VCaP (cell line): ENCODE data around the gene TRMO.

ENCODE experiments used
- H3K27ac ChIP-seq: fragments of 450-650 bp; 2 replicates; pipeline ENCODE4 v1.5.1; 2017
- TF ChIP-seq, protein P1 (sequence below): fragments of 450-650 bp; conservative IDR thresholded peaks from 2 replicates; pipeline ENCODE4 v1.5.1; 2017; ENCODE audit warnings: mild to moderate bottlenecking, moderate library complexity

Gene TRMO

DNA sequence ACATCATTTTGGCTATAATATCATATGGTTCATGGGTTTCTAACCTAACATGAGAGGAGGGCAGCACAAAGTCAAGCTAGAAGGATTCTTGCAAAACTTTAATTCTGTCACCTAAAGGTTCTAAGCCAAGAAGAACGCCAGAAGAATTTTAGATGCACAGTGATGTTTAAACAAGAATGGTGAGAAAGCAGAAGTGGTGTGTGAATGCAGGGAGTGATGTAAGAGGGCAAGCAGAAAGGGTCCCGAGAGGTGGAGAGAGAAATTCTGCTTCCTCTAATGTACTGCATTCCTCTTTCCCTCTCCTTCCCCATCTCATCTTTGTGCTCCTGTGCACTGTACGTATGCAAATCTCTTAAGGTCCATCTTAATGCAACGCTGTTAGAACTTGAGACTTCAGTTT is 2.1 kb upstream of the TRMO start:
- no peak overlapping the region for H3K27ac ChIP-seq
- TF ChIP-seq, protein P1, sequence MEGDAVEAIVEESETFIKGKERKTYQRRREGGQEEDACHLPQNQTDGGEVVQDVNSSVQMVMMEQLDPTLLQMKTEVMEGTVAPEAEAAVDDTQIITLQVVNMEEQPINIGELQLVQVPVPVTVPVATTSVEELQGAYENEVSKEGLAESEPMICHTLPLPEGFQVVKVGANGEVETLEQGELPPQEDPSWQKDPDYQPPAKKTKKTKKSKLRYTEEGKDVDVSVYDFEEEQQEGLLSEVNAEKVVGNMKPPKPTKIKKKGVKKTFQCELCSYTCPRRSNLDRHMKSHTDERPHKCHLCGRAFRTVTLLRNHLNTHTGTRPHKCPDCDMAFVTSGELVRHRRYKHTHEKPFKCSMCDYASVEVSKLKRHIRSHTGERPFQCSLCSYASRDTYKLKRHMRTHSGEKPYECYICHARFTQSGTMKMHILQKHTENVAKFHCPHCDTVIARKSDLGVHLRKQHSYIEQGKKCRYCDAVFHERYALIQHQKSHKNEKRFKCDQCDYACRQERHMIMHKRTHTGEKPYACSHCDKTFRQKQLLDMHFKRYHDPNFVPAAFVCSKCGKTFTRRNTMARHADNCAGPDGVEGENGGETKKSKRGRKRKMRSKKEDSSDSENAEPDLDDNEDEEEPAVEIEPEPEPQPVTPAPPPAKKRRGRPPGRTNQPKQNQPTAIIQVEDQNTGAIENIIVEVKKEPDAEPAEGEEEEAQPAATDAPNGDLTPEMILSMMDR, result no peak

DNA sequence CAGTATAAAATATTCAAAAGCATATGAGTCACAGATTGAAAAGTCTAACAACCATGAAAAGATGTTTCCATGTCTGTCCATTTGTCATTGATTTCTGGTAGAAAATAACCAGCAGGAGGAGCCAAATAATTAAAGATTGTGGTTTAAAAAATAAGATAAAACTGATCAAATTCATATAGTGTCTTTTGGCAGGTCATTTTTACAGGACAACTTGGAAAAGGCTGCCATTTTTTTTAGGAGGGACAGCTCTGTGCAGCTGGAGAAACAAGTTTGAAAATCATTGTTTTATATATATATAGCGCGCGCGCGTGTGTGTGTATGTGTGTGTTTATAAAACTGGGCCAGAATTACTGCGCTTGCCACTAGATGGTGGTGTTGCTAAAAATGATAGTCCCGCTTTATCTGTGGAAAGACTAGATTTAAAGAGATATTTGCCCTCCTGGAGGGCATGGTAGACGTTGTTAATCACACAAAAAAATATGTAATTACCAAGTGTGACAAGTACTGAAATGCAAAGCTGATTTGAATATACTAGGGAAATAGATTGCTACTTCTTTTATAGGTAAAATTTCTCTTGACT is 1.3 kb upstream of the TRMO start:
- TF ChIP-seq, protein P1, result peak; percentile 88

DNA sequence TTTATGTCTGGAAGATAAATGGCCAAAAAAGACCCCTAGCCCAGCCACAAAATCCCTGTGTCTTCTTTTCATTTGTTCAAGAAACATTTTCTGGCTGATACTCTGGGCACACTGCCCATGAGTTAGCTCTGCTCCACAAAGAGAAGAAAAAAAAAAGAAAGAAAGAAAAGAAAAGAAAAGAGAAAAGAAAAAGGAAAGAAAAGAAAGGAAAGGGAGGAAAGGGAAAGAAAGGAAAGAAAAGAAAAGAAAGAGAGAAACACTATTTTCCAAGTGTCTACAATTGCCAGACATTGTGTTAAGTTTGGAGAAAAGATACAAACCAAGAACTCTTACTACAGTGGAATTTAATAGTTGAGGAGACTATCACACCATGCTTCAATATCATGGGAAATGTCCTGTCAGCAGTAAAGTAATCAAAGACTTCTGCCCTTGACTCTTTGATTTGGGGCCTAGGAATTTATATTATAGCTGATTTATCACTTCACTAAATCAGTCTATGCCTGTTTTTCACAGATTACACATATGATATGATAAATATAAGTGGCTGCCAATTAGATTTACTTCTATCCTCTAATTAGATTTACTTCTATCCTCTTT is 3.0 kb downstream of the TRMO start:
- H3K27ac ChIP-seq, result 0 out of 2 replicates have a peak overlapping the region, but pooled peaks have one; percentile 4
- TF ChIP-seq, protein P1, result no peak

More for the DNA sequence above, 1.3 kb upstream of the TRMO start:
- peak overlapping the region; percentile 94 for H3K27ac ChIP-seq

DNA sequence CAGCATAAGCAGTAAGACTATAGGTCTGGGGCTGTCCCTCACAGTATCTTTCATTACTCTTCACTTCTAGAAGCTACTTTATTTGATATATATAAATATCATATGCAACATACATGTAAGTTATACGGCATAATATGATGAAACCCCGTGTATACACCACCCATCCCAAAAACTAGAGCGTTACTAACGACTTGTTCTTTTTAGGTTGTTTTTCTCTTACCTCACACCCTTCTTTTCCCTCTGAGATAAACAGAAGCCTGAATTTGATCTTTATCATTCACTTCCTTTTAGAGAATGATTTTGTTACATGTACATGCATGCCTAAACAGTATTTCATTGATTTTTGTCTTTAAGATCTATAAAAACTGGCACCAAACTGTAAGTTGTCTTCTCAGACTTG is 3.7 kb downstream of the TRMO start:
- TF ChIP-seq, protein P1, result no peak
- 0 out of 2 replicates have a peak overlapping the region, but pooled peaks have one; percentile 4 for H3K27ac ChIP-seq

DNA sequence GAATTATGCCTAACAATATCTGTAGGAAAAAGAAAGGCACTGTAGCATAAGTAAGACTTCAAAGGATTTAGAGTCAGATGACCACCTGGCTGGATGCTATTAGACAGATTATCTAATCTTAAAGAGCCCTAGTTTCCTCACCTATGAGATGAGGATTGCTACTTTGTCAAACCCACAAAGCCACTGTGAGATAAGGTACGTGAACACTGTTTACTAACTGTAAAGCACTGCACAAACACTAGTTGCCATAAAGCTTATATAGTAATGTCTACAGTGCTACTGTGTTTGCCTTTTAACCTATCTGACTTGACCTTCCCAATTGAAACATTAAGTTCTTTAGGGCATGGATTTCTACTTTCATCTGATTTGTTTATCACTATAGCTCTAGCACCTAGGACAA is 10.3 kb downstream of the TRMO start:
- no peak overlapping the region for H3K27ac ChIP-seq
- TF ChIP-seq, protein P1, result no peak

DNA sequence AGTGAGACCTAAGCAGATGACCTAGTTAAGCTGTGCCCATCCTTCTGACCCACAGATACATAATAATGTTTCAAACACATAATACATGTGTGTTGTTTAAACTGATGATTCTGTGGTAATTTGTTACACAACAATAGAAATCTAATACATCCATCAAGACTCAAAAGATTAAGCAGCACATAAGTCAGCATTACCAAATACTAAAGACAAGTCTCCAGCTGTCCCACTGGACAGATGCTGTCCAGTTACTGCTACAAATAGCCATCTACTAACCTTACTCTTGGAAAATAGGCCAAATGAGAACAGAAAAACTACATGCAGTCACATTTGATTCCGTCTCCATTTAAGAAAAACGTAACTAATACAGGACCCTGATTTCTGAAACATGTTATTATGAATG is 10.8 kb downstream of the TRMO start:
- TF ChIP-seq, protein P1, result no peak

DNA sequence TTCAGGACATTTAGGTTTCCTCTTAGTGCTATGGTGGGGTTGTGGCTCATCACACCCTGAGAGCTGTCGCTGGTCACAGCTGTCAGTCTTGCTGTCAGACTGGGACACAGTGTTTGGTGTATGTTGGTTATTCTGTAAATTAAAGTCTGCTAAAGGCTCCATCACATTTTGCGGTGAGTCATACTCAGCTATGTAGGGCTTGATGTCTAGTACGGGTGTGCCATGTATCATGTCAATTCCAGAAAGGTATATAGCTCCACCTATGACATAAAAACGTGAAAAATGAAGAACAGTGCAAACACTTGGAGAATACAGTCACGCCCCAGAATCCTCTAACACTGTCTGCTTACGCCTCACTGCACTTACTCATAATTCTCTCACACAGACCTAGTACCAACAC is 11.9 kb downstream of the TRMO start:
- H3K27ac ChIP-seq, result no peak overlapping the region
- TF ChIP-seq, protein P1, result no peak

More for the DNA sequence above, 10.8 kb downstream of the TRMO start:
- no peak overlapping the region for H3K27ac ChIP-seq
